ENCODE data around the gene TTLL6.

DNA sequence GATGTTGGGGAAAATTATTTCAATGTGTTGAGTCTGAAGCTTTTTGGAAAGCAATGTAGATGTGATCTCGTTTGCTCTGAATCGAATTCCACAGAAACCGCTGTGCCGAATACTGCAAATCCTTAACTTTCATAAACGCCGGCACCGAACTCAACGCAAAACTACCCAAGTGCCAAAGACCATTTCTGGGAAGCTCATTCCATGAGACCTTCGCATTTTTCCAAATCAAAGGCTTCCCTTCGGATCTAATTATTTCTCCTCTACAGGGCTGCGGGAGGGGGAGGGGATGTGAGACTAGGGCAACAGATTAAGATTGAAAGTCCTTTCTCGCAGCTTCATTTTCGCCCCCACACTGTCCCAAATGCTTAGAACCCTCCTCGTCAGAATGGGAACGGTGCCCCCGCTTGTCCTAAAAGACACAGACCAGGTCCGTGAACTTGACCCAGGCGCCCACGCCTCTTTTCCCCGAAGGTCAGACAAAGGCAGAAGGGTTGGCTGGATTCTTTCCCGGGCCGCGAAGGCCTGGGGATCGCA is 98.7 kb downstream of the TTLL6 start:
- TF ChIP-seq, protein P1, sequence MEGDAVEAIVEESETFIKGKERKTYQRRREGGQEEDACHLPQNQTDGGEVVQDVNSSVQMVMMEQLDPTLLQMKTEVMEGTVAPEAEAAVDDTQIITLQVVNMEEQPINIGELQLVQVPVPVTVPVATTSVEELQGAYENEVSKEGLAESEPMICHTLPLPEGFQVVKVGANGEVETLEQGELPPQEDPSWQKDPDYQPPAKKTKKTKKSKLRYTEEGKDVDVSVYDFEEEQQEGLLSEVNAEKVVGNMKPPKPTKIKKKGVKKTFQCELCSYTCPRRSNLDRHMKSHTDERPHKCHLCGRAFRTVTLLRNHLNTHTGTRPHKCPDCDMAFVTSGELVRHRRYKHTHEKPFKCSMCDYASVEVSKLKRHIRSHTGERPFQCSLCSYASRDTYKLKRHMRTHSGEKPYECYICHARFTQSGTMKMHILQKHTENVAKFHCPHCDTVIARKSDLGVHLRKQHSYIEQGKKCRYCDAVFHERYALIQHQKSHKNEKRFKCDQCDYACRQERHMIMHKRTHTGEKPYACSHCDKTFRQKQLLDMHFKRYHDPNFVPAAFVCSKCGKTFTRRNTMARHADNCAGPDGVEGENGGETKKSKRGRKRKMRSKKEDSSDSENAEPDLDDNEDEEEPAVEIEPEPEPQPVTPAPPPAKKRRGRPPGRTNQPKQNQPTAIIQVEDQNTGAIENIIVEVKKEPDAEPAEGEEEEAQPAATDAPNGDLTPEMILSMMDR (IDR thresholded peaks at IDR 0.05; ENCODE audit: control extremely low read depth in 1 of 3, insufficient read depth in 1 of 3, low read depth in 1 of 3, low read length in 3 of 3): no peak
- TF ChIP-seq, protein P2, sequence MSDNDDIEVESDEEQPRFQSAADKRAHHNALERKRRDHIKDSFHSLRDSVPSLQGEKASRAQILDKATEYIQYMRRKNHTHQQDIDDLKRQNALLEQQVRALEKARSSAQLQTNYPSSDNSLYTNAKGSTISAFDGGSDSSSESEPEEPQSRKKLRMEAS (IDR thresholded peaks at IDR 0.05): no peak
- TF ChIP-seq POLR2A (IDR thresholded peaks at IDR 0.05; ENCODE audit: control extremely low read depth in 1 of 2, low read depth in 2 of 2, low read length in 2 of 2): no peak
